Hematopoietic multipotent progenitor cell treated with erythropoietin and hydrocortisone succinate and interleukin-3 and kit ligand, for 6 days (in vitro differentiated cells): ENCODE data around the gene ZNF366.

Experiments
- DNase-seq: peaks from one replicate; pipeline ENCODE4 v3.0.0-alpha.2; 2015

The ZNF366 gene

GRCh38 chr5:72402381-72402890 lies 104.8 kb downstream of the ZNF366 start:
- DNase-seq = no peak

- DNase-seq = no peak
These were observed 106.3 kb downstream of the ZNF366 start for GRCh38 chr5:72400950-72401349.

DNA sequence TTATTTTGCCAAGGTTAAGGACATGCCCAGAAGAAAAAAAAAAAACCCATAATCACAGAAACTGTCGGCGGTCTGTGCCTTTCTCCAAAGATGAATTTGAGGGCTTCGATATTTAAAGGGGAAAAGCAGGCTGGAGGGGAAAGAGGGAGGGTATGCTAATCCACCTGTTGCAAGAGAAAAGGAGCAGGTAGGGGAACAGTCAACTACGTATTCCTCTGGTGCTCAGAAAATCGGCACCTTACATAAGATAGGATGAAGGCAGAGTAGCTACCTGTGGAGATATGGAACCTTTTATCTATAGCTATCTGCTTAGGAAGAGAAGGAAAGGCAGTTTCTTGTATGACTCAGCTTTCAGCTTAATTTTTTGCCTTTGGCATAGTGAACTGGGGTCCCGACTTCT lies 109.4 kb downstream of the ZNF366 start:
- DNase-seq = no peak

DNA sequence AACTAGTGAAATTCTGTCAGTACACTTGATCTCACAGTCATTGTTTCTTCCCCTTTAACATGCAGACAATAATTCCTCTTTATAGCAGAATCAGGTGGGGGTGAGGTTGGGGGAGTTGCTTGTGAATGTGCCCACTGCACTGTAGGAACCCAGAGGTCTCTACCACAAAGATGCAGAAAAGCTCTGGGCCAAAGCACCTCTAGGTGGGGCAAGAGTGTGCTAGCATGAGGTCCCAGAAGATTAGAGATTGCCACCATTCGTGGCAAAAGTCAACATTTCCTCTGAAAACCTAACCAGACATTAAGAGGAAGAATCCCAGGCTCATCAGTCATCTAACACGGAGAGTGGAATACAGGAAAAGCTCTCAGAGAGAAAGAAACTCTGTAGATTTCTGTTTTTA lies 112.5 kb downstream of the ZNF366 start:
- DNase-seq = peak; percentile 52

DNA sequence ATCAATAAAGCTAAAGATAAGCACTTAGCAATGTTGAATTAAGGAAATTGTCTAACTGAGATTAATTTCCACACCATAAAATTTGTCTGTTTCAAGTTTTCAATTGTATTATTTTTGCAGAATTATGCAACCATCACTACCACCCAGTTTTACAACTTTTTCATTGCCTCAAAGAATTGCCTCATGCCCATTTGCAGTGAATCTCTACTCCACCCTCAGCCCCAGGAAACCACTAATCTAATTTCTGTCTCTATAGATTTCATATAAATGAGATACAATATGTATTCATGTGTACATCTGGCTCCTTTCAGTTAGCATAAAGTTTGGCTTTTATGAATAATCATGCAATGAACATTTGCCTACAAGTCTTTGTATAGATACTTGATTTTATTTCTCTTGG lies 114.2 kb downstream of the ZNF366 start:
- no peak for DNase-seq
